ENCODE results near the gene GRIN2A. TPM values are rescaled to one million over a fixed set of nuclear protein-coding genes. Genes with fewer than 3 reads are reported as not detected.
A peak's percentile ranks its signal among the peaks of the same experiment; 100 is the strongest.

The GRIN2A gene
- total RNA-seq, 1 donor = 3.4 TPM

DNA sequence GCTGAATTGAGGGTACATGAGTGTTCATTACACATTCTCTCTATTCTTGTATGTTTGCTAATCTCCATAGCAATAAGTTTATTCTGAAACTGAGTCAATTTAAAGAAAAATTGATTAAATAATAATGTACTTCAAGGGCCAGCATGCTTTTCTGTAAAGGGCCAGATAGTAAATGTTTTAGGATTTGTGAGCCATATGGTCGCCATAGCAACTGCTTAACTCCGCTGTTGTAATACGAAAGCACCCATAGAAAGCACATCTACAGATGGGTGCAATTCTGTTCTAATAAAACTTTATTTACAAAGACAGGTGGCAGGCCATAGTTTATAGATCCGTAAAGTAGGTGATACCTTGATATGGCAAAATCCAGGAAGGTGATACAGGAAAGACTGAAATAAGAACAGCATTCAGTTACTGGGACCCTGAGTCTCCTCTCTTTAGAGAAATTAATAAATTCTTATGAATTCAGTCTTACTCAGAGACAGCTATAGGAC lies 36.6 kb downstream of the GRIN2A start:
- DNase-seq (ENCODE audit: low read depth) = no peak
- no peak overlapping the region for H3K4me3 ChIP-seq (ENCODE audit: low read depth, low read length)
- TF ChIP-seq, protein P1, sequence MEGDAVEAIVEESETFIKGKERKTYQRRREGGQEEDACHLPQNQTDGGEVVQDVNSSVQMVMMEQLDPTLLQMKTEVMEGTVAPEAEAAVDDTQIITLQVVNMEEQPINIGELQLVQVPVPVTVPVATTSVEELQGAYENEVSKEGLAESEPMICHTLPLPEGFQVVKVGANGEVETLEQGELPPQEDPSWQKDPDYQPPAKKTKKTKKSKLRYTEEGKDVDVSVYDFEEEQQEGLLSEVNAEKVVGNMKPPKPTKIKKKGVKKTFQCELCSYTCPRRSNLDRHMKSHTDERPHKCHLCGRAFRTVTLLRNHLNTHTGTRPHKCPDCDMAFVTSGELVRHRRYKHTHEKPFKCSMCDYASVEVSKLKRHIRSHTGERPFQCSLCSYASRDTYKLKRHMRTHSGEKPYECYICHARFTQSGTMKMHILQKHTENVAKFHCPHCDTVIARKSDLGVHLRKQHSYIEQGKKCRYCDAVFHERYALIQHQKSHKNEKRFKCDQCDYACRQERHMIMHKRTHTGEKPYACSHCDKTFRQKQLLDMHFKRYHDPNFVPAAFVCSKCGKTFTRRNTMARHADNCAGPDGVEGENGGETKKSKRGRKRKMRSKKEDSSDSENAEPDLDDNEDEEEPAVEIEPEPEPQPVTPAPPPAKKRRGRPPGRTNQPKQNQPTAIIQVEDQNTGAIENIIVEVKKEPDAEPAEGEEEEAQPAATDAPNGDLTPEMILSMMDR (IDR thresholded peaks at IDR 0.05; ENCODE audit: insufficient read depth, low read length) = no peak

DNA sequence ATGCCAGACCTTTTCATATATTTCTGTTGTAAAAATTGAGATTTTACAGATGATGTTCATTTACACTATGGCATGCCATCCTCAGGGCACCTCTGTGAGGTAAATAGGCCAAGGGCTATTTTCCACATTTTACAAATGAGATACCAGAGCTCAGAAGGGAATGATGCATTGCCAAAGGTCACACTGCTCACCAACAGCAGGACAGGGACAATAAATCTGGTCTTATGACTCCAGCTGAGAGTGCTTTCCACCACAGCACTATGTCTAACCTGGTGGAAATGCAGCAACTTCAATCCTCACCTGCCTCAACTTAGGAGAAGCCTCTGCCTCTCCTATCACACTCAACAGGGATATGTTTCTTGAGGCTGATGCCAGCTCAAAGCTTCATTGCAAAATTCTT lies 40.6 kb downstream of the GRIN2A start:
- H3K4me3 ChIP-seq (ENCODE audit: low read depth, low read length) = no peak overlapping the region
- TF ChIP-seq, protein P1 (IDR thresholded peaks at IDR 0.05; ENCODE audit: insufficient read depth, low read length) = no peak
- DNase-seq (ENCODE audit: low read depth) = no peak

- TF ChIP-seq, protein P1 (IDR thresholded peaks at IDR 0.05; ENCODE audit: insufficient read depth, low read length) = no peak
- DNase-seq (ENCODE audit: low read depth) = no peak
- no peak overlapping the region for H3K4me3 ChIP-seq (ENCODE audit: low read depth, low read length)
Observed at GRCh38 chr16:10138881-10139280, 43.3 kb downstream of the GRIN2A start.

GRCh38 chr16:10137341-10137740 lies 44.9 kb downstream of the GRIN2A start:
- no peak overlapping the region for H3K4me3 ChIP-seq (ENCODE audit: low read depth, low read length)
- TF ChIP-seq, protein P1 (IDR thresholded peaks at IDR 0.05; ENCODE audit: insufficient read depth, low read length) = no peak
- no peak for DNase-seq (ENCODE audit: low read depth)

DNA sequence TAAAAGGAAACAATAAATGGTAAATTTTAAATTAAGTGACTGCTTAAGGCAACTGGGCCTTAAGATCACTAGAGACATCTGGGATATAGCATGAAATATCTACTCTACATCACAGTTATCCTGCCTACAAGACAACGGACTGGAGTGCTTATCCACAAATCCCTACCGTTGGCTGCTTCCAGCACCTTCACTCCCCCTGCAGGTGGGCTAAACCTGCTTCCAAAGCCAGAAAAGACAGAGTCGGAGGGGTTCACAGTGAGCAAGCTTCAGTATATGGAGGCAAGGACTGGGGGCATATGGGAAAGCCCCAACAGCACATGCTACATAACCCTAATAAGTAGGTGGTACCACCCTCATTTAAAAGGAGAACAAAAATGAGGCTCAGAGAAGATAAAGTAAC lies 45.3 kb downstream of the GRIN2A start:
- no peak for DNase-seq (ENCODE audit: low read depth)
- H3K4me3 ChIP-seq (ENCODE audit: low read depth, low read length) = no peak overlapping the region
- TF ChIP-seq, protein P1 (IDR thresholded peaks at IDR 0.05; ENCODE audit: insufficient read depth, low read length) = no peak

DNA sequence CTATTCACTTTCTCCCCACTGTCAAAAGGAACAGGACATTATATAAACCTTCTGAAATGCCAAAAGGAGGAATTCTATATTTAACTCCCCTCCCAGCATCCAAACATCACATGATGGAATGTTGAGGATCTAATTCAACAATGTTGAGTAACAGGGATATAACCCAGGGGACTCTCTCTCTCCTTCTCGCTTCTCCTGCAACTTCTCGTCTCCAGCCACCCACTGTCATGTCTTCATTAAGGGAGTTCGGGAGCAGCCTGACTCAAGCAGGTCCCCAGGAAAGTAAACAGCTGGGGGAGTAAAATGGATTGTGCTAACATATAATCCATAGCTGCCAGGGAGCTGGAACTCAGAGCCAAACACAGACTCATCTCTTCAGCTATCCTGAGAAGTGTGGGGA lies 51.7 kb downstream of the GRIN2A start:
- TF ChIP-seq, protein P1 (IDR thresholded peaks at IDR 0.05; ENCODE audit: insufficient read depth, low read length) = no peak
- DNase-seq (ENCODE audit: low read depth) = peak; percentile 56
- no peak overlapping the region for H3K4me3 ChIP-seq (ENCODE audit: low read depth, low read length)
